SK-N-SH treated with all-trans-retinoic acid at 6 μM for 48 hours (cell line): ENCODE results near the gene GTF2F1.

Experiments used
- CSDC2 ChIP-seq: fragments of 250-450 bp; sonication (Bioruptor Pico); IDR thresholded peaks from 2 replicates; pipeline ENCODE4 v1.5.0; 2020; ENCODE audit warnings: mild to moderate bottlenecking, moderate library complexity
- PATZ1 ChIP-seq: fragments of 250-450 bp; sonication (Bioruptor Pico); IDR thresholded peaks from 2 replicates; pipeline ENCODE4 v1.8.0; 2020; ENCODE audit warnings: mild to moderate bottlenecking, moderate library complexity, borderline replicate concordance
- ZC3H10 ChIP-seq: fragments of 250-450 bp; sonication (Bioruptor Pico); IDR thresholded peaks from 2 replicates; pipeline ENCODE4 v1.5.1; 2021; ENCODE audit warnings: mild to moderate bottlenecking, moderate library complexity
- ZFP3 ChIP-seq: fragments of 250-450 bp; sonication (Bioruptor Pico); IDR thresholded peaks from 2 replicates; pipeline ENCODE4 v1.5.0; 2020; ENCODE audit warnings: mild to moderate bottlenecking, moderate library complexity
- ZNF8 ChIP-seq: fragments of 450-650 bp; formaldehyde crosslinking; IDR thresholded peaks from 2 replicates; pipeline ENCODE4 v1.5.0; 2020; ENCODE audit warnings: mild to moderate bottlenecking, moderate library complexity

GRCh38 chr19:6372594-6373095 is 20.3 kb downstream of the GTF2F1 start, which contains the start of gene ALKBH7:
- no peak for TF ChIP-seq PATZ1 (CRISPR knock-in tag)
- no peak for TF ChIP-seq ZNF8 (CRISPR knock-in tag)
- no peak for TF ChIP-seq CSDC2
- TF ChIP-seq ZC3H10 (CRISPR knock-in tag), result no peak
- no peak for TF ChIP-seq ZFP3 (CRISPR knock-in tag)
